Measurements from ENCODE around the gene UBE2G1.

DNA sequence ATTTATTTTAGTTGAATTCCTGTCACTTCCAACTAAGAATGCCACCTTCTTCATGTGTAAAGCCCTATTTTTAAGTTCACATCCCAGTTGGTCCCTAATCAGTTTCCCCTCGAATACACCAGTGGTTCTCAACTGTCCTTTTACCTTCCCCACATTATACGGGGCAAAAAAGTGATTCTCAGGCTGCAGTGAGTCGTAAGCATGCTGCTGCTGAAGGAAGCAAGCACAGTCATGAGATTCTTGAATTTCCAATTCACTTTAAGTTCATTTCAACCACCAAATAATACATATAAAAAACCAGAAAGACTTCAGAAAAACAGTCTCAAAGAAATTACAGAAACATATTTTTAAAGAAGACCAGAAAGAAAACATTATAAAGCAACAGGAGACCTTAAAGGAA, 47.9 kb downstream of the UBE2G1 start:
- TF ChIP-seq, protein P1, sequence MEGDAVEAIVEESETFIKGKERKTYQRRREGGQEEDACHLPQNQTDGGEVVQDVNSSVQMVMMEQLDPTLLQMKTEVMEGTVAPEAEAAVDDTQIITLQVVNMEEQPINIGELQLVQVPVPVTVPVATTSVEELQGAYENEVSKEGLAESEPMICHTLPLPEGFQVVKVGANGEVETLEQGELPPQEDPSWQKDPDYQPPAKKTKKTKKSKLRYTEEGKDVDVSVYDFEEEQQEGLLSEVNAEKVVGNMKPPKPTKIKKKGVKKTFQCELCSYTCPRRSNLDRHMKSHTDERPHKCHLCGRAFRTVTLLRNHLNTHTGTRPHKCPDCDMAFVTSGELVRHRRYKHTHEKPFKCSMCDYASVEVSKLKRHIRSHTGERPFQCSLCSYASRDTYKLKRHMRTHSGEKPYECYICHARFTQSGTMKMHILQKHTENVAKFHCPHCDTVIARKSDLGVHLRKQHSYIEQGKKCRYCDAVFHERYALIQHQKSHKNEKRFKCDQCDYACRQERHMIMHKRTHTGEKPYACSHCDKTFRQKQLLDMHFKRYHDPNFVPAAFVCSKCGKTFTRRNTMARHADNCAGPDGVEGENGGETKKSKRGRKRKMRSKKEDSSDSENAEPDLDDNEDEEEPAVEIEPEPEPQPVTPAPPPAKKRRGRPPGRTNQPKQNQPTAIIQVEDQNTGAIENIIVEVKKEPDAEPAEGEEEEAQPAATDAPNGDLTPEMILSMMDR (IDR thresholded peaks at IDR 0.05): no peak
- TF ChIP-seq EZH2phosphoT487 (IDR thresholded peaks at IDR 0.05): no peak

Data from neural progenitor cell (in vitro differentiated cells).